ENCODE results near the gene HCK.

- TF ChIP-seq CTCF (IDR thresholded peaks at IDR 0.05): no peak
- no peak for TF ChIP-seq HMGXB4 (CRISPR knock-in tag; IDR thresholded peaks at IDR 0.05)
- TF ChIP-seq MYBL2 (CRISPR knock-in tag; IDR thresholded peaks at IDR 0.05): no peak
- no peak for TF ChIP-seq JUN (CRISPR knock-in tag; IDR thresholded peaks at IDR 0.05)
- TF ChIP-seq E2F5 (CRISPR knock-in tag; IDR thresholded peaks at IDR 0.05): no peak
- no peak for TF ChIP-seq ATF3 (CRISPR knock-in tag; conservative IDR thresholded peaks at IDR 0.05)
- TF ChIP-seq ATF1 (CRISPR knock-in tag; IDR thresholded peaks at IDR 0.05): no peak
- no peak for TF ChIP-seq EMX1 (CRISPR knock-in tag; IDR thresholded peaks at IDR 0.05)
- no peak for TF ChIP-seq ELF4 (CRISPR knock-in tag; IDR thresholded peaks at IDR 0.05; ENCODE audit: low read depth)
Measured at GRCh38 chr20:32110173-32110704, 58.2 kb downstream of the HCK start.

All from WTC11 (cell line).